MM.1S (cell line): ENCODE results near the gene PSME3IP1.

Source experiments
- DNase-seq: peaks from one replicate; pipeline ENCODE4 v3.0.0-alpha.2; 2015
- H2AFZ ChIP-seq: fragments of 300-600 bp; sonication (generic); 2 replicates; pipeline ENCODE4 v1.6.0; 2016; ENCODE audit warnings: antibody characterized with exemption, low read length
- H3F3A ChIP-seq: fragments of 300-600 bp; sonication (generic); 2 replicates; pipeline ENCODE4 v1.6.1; 2016; ENCODE audit warnings: mild to moderate bottlenecking, antibody characterized with exemption, low read length, moderate library complexity, mixed read lengths; ENCODE audit not compliant: insufficient read depth
- H3K27ac ChIP-seq: fragments of 300-600 bp; sonication (generic); 2 replicates; pipeline ENCODE4 v1.5.1; 2016; ENCODE audit warnings: mild to moderate bottlenecking, low read length
- H3K27me3 ChIP-seq: fragments of 300-600 bp; sonication (generic); replicated peaks from 2 replicates; pipeline ENCODE4 v1.6.0; 2016; ENCODE audit warnings: low read length; ENCODE audit not compliant: insufficient read depth
- H3K36me3 ChIP-seq: fragments of 300-600 bp; sonication (generic); replicated peaks from 2 replicates; pipeline ENCODE4 v1.6.1; 2016; ENCODE audit warnings: mild to moderate bottlenecking, low read length, mixed read lengths; ENCODE audit not compliant: insufficient read depth
- H3K4me1 ChIP-seq: fragments of 300-600 bp; sonication (generic); 2 replicates; pipeline ENCODE4 v1.6.1; 2016; ENCODE audit warnings: low read length, mixed read lengths
- H3K4me2 ChIP-seq: fragments of 300-600 bp; sonication (generic); 2 replicates; pipeline ENCODE4 v1.6.0; 2016; ENCODE audit warnings: low read depth, low read length
- H3K4me3 ChIP-seq: fragments of 300-600 bp; sonication (generic); 2 replicates; pipeline ENCODE4 v1.5.1; 2016; ENCODE audit warnings: low read length, mixed read lengths
- H3K79me2 ChIP-seq: fragments of 300-600 bp; sonication (generic); 2 replicates; pipeline ENCODE4 v1.6.1; 2016; ENCODE audit warnings: mixed run types, low read length, mixed read lengths
- H3K9ac ChIP-seq: fragments of 300-600 bp; sonication (generic); 2 replicates; pipeline ENCODE4 v1.6.1; 2016; ENCODE audit warnings: low read length, mixed read lengths
- H3K9me2 ChIP-seq: fragments of 300-600 bp; sonication (generic); replicated peaks from 2 replicates; pipeline ENCODE4 v1.6.1; 2016; ENCODE audit warnings: mild to moderate bottlenecking, low read length, mixed read lengths; ENCODE audit not compliant: insufficient read depth
- H3K9me3 ChIP-seq: fragments of 300-600 bp; sonication (generic); replicated peaks from 2 replicates; pipeline ENCODE4 v1.6.1; 2016; ENCODE audit warnings: mild to moderate bottlenecking, low read length, mixed read lengths; ENCODE audit not compliant: insufficient read depth
- H4K20me1 ChIP-seq: fragments of 300-600 bp; sonication (generic); 2 replicates; pipeline ENCODE4 v1.6.1; 2016; ENCODE audit warnings: mild to moderate bottlenecking, low read length, moderate library complexity, mixed read lengths; ENCODE audit not compliant: insufficient read depth
- CTCF ChIP-seq: fragments of 300-600 bp; sonication (generic); IDR thresholded peaks from 2 replicates; pipeline ENCODE4 v1.5.1; 2016; ENCODE audit warnings: antibody characterized with exemption, low read length, mixed read lengths
- EZH2 ChIP-seq: fragments of 300-600 bp; sonication (generic); optimal IDR thresholded peaks from 2 replicates; pipeline ENCODE3; 2017; ENCODE audit warnings: low read depth, mild to moderate bottlenecking, antibody characterized with exemption, low read length, mixed read lengths
- EZH2phosphoT487 ChIP-seq: fragments of 300-600 bp; sonication (generic); IDR thresholded peaks from 2 replicates; pipeline ENCODE4 v1.6.1; 2018; ENCODE audit warnings: antibody characterized with exemption, low read length

The PSME3IP1 gene

GRCh38 chr16:57102888-57103851, 82.7 kb downstream of the PSME3IP1 start:
- no peaks in the 10 kb centered on the region for H3K9me3 ChIP-seq

More at GRCh38 chr16:57102888-57103851, 82.7 kb downstream of the PSME3IP1 start:
- Histone ChIP-seq H3K27ac (no peak overlapping the region), H3K27me3 (no peaks in the 10 kb centered on the region), H4K20me1 (no peaks in the 10 kb centered on the region), H3F3A (no peaks in the 10 kb centered on the region), H3K4me2 (no peak overlapping the region), H3K9ac (no peak overlapping the region), H3K4me3 (no peak overlapping the region), H3K4me1 (no peaks in the 10 kb centered on the region), H3K79me2 (no peaks in the 10 kb centered on the region), H2AFZ (no peak overlapping the region), H3K36me3 (no peaks in the 10 kb centered on the region), H3K9me2 (no peaks in the 10 kb centered on the region)
- DNase-seq, result no peak
- TF ChIP-seq CTCF, result no peak
- TF ChIP-seq EZH2phosphoT487, result no peak
- TF ChIP-seq EZH2, result no peak
